WTC11 (cell line): Measurements from ENCODE around the gene UNC93B1. TPM values are rescaled to one million over a fixed set of nuclear protein-coding genes. Genes with fewer than 3 reads are reported as not detected.

ENCODE experiments used
- ATAC-seq: fragments of 200-7000 bp; cut with Tn5 transposase; 2 replicates; pipeline ENCODE4 v1.10.0; 2021; ENCODE audit warnings: mild to moderate bottlenecking, moderate library complexity
- CTCF ChIA-PET: fragments of 300-600 bp; sonication (Branson Sonifier 250); formaldehyde crosslinking; loops from one replicate; lab custom pipeline; 2021; ENCODE audit warnings: antibody characterized with exemption; lab: Charles Lee
- POLR2A ChIA-PET: fragments of 350-600 bp; sonication (Branson Sonifier 250); formaldehyde crosslinking; loops from one replicate; lab custom pipeline; 2021; ENCODE audit warnings: antibody characterized with exemption; lab: Charles Lee
- DNase-seq: peaks from one replicate; pipeline ENCODE4 v3.0.0; 2021; ENCODE audit warnings: low spot score
- H3K27ac Mint-ChIP-seq: 2 replicates; pipeline ENCODE4 v1.8.0; 2021; ENCODE audit warnings: mixed read lengths
- H3K27me3 Mint-ChIP-seq: 2 replicates; pipeline ENCODE4 v1.8.0; 2021; ENCODE audit warnings: low read depth, mild to moderate bottlenecking, moderate library complexity, mixed read lengths
- H3K36me3 Mint-ChIP-seq: 2 replicates; pipeline ENCODE4 v1.8.0; 2021; ENCODE audit warnings: mixed read lengths
- H3K4me1 Mint-ChIP-seq: 2 replicates; pipeline ENCODE4 v1.8.0; 2022; ENCODE audit warnings: mixed read lengths
- H3K4me3 Mint-ChIP-seq: 2 replicates; pipeline ENCODE4 v1.8.0; 2021; ENCODE audit warnings: mild to moderate bottlenecking, moderate library complexity, mixed read lengths
- H3K9me3 Mint-ChIP-seq: 2 replicates; pipeline ENCODE4 v1.8.0; 2021; ENCODE audit warnings: mixed read lengths
- E2F5 ChIP-seq: sonication (generic); formaldehyde crosslinking; IDR thresholded peaks from 2 replicates; pipeline ENCODE4 v1.8.1; 2022; ENCODE audit warnings: mild to moderate bottlenecking, moderate library complexity, missing genetic modification reagents
- FOXK1 ChIP-seq: sonication (generic); formaldehyde crosslinking; IDR thresholded peaks from 2 replicates; pipeline ENCODE4 v1.8.0; 2022; ENCODE audit warnings: mild to moderate bottlenecking, moderate library complexity, missing genetic modification reagents
- FOXP1 ChIP-seq: sonication (generic); formaldehyde crosslinking; IDR thresholded peaks from 2 replicates; pipeline ENCODE4 v1.8.0; 2022; ENCODE audit warnings: missing genetic modification reagents, mild to moderate bottlenecking, moderate library complexity, borderline replicate concordance
- GTF2I ChIP-seq: fragments of 250-450 bp; sonication (Bioruptor Pico); conservative IDR thresholded peaks from 2 replicates; pipeline ENCODE4 v1.4.0; 2021; ENCODE audit warnings: mild to moderate bottlenecking
- NR3C1 ChIP-seq: sonication (generic); formaldehyde crosslinking; conservative IDR thresholded peaks from 2 replicates; pipeline ENCODE4 v1.8.1; 2023; ENCODE audit warnings: low read depth, mild to moderate bottlenecking, missing genetic modification reagents
- SP1 ChIP-seq: sonication (generic); formaldehyde crosslinking; conservative IDR thresholded peaks from 2 replicates; pipeline ENCODE4 v1.8.1; 2022; ENCODE audit warnings: missing genetic modification reagents
- TEAD1 ChIP-seq: sonication (generic); formaldehyde crosslinking; IDR thresholded peaks from 2 replicates; pipeline ENCODE4 v1.8.0; 2022; ENCODE audit warnings: mild to moderate bottlenecking, missing genetic modification reagents
- USF2 ChIP-seq: sonication (generic); formaldehyde crosslinking; IDR thresholded peaks from 2 replicates; pipeline ENCODE4 v1.8.1; 2023; ENCODE audit warnings: mild to moderate bottlenecking, missing genetic modification reagents, moderate library complexity
- ZBTB21 ChIP-seq: sonication (generic); formaldehyde crosslinking; IDR thresholded peaks from 2 replicates; pipeline ENCODE4 v1.8.1; 2023; ENCODE audit warnings: mild to moderate bottlenecking, missing genetic modification reagents, borderline replicate concordance
- ZNF232 ChIP-seq: sonication (generic); formaldehyde crosslinking; IDR thresholded peaks from 2 replicates; pipeline ENCODE4 v1.8.0; 2022; ENCODE audit warnings: mild to moderate bottlenecking, missing genetic modification reagents
- ZNF281 ChIP-seq: sonication (generic); formaldehyde crosslinking; IDR thresholded peaks from 2 replicates; pipeline ENCODE4 v1.8.0; 2023; ENCODE audit warnings: mild to moderate bottlenecking, missing genetic modification reagents
- ZNF396 ChIP-seq: fragments of 250-450 bp; sonication (Bioruptor Pico); IDR thresholded peaks from 2 replicates; pipeline ENCODE4 v1.8.0; 2021; ENCODE audit warnings: mild to moderate bottlenecking, moderate library complexity, borderline replicate concordance
- ZNF512 ChIP-seq: sonication (generic); formaldehyde crosslinking; IDR thresholded peaks from 2 replicates; pipeline ENCODE4 v1.8.1; 2022; ENCODE audit warnings: missing genetic modification reagents, borderline replicate concordance
- total RNA-seq: library from RNA; stranded (reverse); gene quantifications from 3 replicates; pipeline ENCODE4 v1.2.3, GENCODE V29; 2021
- TF ChIP-seq, protein P1 (sequence below): sonication (generic); formaldehyde crosslinking; IDR thresholded peaks from 2 replicates; pipeline ENCODE4 v1.8.1; 2023; ENCODE audit warnings: mild to moderate bottlenecking, missing genetic modification reagents, borderline replicate concordance
- TF ChIP-seq, protein P2 (sequence below): sonication (generic); formaldehyde crosslinking; conservative IDR thresholded peaks from 2 replicates; pipeline ENCODE4 v1.8.1; 2023; ENCODE audit warnings: mild to moderate bottlenecking, low read depth, missing genetic modification reagents, moderate library complexity
- TF ChIP-seq, protein P3 (sequence below): fragments of 250-450 bp; sonication (Bioruptor Pico); IDR thresholded peaks from 2 replicates; pipeline ENCODE4 v1.9.0; 2021; ENCODE audit warnings: moderate library complexity, mild to moderate bottlenecking, inconsistent platforms, borderline replicate concordance
- TF ChIP-seq, protein P4 (sequence below): sonication (generic); formaldehyde crosslinking; IDR thresholded peaks from 2 replicates; pipeline ENCODE4 v1.8.0; 2023; ENCODE audit warnings: missing genetic modification reagents, mild to moderate bottlenecking, borderline replicate concordance

UNC93B1 gene
- total RNA-seq, 1 experiment from 2014 or later = 27.9 TPM

- TF ChIP-seq, protein P1, sequence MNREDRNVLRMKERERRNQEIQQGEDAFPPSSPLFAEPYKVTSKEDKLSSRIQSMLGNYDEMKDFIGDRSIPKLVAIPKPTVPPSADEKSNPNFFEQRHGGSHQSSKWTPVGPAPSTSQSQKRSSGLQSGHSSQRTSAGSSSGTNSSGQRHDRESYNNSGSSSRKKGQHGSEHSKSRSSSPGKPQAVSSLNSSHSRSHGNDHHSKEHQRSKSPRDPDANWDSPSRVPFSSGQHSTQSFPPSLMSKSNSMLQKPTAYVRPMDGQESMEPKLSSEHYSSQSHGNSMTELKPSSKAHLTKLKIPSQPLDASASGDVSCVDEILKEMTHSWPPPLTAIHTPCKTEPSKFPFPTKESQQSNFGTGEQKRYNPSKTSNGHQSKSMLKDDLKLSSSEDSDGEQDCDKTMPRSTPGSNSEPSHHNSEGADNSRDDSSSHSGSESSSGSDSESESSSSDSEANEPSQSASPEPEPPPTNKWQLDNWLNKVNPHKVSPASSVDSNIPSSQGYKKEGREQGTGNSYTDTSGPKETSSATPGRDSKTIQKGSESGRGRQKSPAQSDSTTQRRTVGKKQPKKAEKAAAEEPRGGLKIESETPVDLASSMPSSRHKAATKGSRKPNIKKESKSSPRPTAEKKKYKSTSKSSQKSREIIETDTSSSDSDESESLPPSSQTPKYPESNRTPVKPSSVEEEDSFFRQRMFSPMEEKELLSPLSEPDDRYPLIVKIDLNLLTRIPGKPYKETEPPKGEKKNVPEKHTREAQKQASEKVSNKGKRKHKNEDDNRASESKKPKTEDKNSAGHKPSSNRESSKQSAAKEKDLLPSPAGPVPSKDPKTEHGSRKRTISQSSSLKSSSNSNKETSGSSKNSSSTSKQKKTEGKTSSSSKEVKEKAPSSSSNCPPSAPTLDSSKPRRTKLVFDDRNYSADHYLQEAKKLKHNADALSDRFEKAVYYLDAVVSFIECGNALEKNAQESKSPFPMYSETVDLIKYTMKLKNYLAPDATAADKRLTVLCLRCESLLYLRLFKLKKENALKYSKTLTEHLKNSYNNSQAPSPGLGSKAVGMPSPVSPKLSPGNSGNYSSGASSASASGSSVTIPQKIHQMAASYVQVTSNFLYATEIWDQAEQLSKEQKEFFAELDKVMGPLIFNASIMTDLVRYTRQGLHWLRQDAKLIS (CRISPR knock-in tag) = no peak
- TF ChIP-seq TEAD1 (CRISPR knock-in tag) (no peak), ZNF232 (no peak)
Observed at GRCh38 chr11:68015467-68015866, 11.6 kb upstream of the UNC93B1 start (continued).

GRCh38 chr11:68014947-68015447 lies 11.1 kb upstream of the UNC93B1 start:
- Mint-ChIP-seq H3K4me1 (peaks cover 11% of the 10 kb centered on the region), H3K36me3 (no peaks in the 10 kb centered on the region), H3K27me3 (no peaks in the 10 kb centered on the region), H3K27ac (no peak overlapping the region), H3K9me3 (no peaks in the 10 kb centered on the region), H3K4me3 (no peak overlapping the region)
- ATAC-seq (no peak), DNase-seq (no peak)
- POLR2A ChIA-PET = no interaction called here
- CTCF ChIA-PET = interaction anchor here (1.3 kb wide), 2 partner anchors 10 to 21 kb away, joined by 3 to 5 read pairs; no protein-coding TSS in a partner anchor
- TF ChIP-seq ZNF281 (no peak), NR3C1 (no peak), SP1 (CRISPR knock-in tag) (no peak), ZNF512 (CRISPR knock-in tag) (no peak), ZNF396 (CRISPR knock-in tag) (no peak), USF2 (CRISPR knock-in tag) (no peak), ZBTB21 (no peak), GTF2I (CRISPR knock-in tag) (no peak), FOXK1 (no peak), E2F5 (CRISPR knock-in tag) (no peak), FOXP1 (CRISPR knock-in tag) (no peak)
- TF ChIP-seq, protein P2, sequence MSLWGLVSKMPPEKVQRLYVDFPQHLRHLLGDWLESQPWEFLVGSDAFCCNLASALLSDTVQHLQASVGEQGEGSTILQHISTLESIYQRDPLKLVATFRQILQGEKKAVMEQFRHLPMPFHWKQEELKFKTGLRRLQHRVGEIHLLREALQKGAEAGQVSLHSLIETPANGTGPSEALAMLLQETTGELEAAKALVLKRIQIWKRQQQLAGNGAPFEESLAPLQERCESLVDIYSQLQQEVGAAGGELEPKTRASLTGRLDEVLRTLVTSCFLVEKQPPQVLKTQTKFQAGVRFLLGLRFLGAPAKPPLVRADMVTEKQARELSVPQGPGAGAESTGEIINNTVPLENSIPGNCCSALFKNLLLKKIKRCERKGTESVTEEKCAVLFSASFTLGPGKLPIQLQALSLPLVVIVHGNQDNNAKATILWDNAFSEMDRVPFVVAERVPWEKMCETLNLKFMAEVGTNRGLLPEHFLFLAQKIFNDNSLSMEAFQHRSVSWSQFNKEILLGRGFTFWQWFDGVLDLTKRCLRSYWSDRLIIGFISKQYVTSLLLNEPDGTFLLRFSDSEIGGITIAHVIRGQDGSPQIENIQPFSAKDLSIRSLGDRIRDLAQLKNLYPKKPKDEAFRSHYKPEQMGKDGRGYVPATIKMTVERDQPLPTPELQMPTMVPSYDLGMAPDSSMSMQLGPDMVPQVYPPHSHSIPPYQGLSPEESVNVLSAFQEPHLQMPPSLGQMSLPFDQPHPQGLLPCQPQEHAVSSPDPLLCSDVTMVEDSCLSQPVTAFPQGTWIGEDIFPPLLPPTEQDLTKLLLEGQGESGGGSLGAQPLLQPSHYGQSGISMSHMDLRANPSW (CRISPR knock-in tag) = no peak
- TF ChIP-seq, protein P3, sequence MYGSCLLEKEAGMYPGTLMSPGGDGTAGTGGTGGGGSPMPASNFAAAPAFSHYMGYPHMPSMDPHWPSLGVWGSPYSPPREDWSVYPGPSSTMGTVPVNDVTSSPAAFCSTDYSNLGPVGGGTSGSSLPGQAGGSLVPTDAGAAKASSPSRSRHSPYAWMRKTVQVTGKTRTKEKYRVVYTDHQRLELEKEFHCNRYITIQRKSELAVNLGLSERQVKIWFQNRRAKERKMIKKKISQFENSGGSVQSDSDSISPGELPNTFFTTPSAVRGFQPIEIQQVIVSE (CRISPR knock-in tag) = no peak
- TF ChIP-seq, protein P4, sequence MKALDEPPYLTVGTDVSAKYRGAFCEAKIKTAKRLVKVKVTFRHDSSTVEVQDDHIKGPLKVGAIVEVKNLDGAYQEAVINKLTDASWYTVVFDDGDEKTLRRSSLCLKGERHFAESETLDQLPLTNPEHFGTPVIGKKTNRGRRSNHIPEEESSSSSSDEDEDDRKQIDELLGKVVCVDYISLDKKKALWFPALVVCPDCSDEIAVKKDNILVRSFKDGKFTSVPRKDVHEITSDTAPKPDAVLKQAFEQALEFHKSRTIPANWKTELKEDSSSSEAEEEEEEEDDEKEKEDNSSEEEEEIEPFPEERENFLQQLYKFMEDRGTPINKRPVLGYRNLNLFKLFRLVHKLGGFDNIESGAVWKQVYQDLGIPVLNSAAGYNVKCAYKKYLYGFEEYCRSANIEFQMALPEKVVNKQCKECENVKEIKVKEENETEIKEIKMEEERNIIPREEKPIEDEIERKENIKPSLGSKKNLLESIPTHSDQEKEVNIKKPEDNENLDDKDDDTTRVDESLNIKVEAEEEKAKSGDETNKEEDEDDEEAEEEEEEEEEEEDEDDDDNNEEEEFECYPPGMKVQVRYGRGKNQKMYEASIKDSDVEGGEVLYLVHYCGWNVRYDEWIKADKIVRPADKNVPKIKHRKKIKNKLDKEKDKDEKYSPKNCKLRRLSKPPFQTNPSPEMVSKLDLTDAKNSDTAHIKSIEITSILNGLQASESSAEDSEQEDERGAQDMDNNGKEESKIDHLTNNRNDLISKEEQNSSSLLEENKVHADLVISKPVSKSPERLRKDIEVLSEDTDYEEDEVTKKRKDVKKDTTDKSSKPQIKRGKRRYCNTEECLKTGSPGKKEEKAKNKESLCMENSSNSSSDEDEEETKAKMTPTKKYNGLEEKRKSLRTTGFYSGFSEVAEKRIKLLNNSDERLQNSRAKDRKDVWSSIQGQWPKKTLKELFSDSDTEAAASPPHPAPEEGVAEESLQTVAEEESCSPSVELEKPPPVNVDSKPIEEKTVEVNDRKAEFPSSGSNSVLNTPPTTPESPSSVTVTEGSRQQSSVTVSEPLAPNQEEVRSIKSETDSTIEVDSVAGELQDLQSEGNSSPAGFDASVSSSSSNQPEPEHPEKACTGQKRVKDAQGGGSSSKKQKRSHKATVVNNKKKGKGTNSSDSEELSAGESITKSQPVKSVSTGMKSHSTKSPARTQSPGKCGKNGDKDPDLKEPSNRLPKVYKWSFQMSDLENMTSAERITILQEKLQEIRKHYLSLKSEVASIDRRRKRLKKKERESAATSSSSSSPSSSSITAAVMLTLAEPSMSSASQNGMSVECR (CRISPR knock-in tag) = no peak
